H9 (cell line): Measurements from ENCODE around the gene RPGRIP1L. TPM values are rescaled to one million over a fixed set of nuclear protein-coding genes. Genes with fewer than 3 reads are reported as not detected.

Experiments
- DNase-seq: peaks from one replicate; pipeline ENCODE4 v3.0.0-alpha.2; 2017
- H2AFZ ChIP-seq: one replicate; pipeline ENCODE4 v1.6.1; 2013; ENCODE audit warnings: mild to moderate bottlenecking, low read length, control low read depth, moderate library complexity
- H2AK5ac ChIP-seq: 2 replicates; pipeline ENCODE4 v1.6.1; 2013; ENCODE audit warnings: low read length, control low read depth, mixed read lengths; ENCODE audit not compliant: insufficient read length
- H2BK120ac ChIP-seq: one replicate; pipeline ENCODE4 v1.6.1; 2013; ENCODE audit warnings: low read depth, mild to moderate bottlenecking, low read length, control low read depth, inconsistent platforms; ENCODE audit not compliant: poor library complexity, severe bottlenecking
- H2BK12ac ChIP-seq: 2 replicates; pipeline ENCODE4 v1.6.1; 2013; ENCODE audit warnings: low read length, control low read depth, mixed read lengths, low read depth; ENCODE audit not compliant: insufficient read length
- H2BK15ac ChIP-seq: 2 replicates; pipeline ENCODE4 v1.6.1; 2013; ENCODE audit warnings: low read depth, low read length, control low read depth
- H2BK20ac ChIP-seq: one replicate; pipeline ENCODE4 v1.6.1; 2013; ENCODE audit warnings: low read depth, mild to moderate bottlenecking, low read length, control low read depth, inconsistent platforms; ENCODE audit not compliant: poor library complexity, severe bottlenecking
- H2BK5ac ChIP-seq: 2 replicates; pipeline ENCODE4 v1.6.1; 2013; ENCODE audit warnings: low read length, control low read depth, mixed read lengths; ENCODE audit not compliant: insufficient read length
- H3K14ac ChIP-seq: 2 replicates; pipeline ENCODE4 v1.6.1; 2013; ENCODE audit warnings: low read length, control low read depth; ENCODE audit not compliant: insufficient read depth
- H3K18ac ChIP-seq: 2 replicates; pipeline ENCODE4 v1.6.1; 2013; ENCODE audit warnings: low read depth, mild to moderate bottlenecking, mixed read lengths, low read length, control low read depth; ENCODE audit not compliant: insufficient read length
- H3K23ac ChIP-seq: 2 replicates; pipeline ENCODE4 v1.6.1; 2013; ENCODE audit warnings: low read length, control low read depth, mixed read lengths, low read depth; ENCODE audit not compliant: insufficient read length
- H3K23me2 ChIP-seq: 2 replicates; pipeline ENCODE4 v1.6.1; 2013; ENCODE audit warnings: low read depth, mild to moderate bottlenecking, mixed read lengths, low read length, control low read depth; ENCODE audit not compliant: insufficient read length, poor library complexity, severe bottlenecking
- H3K27ac ChIP-seq: 2 replicates; pipeline ENCODE4 v1.5.1; 2013; ENCODE audit warnings: low read length, control low read depth, mixed read lengths, low read depth; ENCODE audit not compliant: insufficient read length
- H3K27me3 ChIP-seq: 2 replicates; pipeline ENCODE4 v1.6.1; 2013; ENCODE audit warnings: low read length, control low read depth, inconsistent platforms; ENCODE audit not compliant: insufficient read depth
- H3K4ac ChIP-seq: 2 replicates; pipeline ENCODE4 v1.6.1; 2013; ENCODE audit warnings: low read depth, mild to moderate bottlenecking, control low read depth, inconsistent platforms, low read length, moderate library complexity
- H3K4me1 ChIP-seq: 2 replicates; pipeline ENCODE4 v1.6.1; 2013; ENCODE audit warnings: low read length, control low read depth, inconsistent platforms; ENCODE audit not compliant: insufficient read depth
- H3K4me2 ChIP-seq: 2 replicates; pipeline ENCODE4 v1.6.1; 2013; ENCODE audit warnings: low read length, control low read depth, mixed read lengths; ENCODE audit not compliant: insufficient read length, insufficient read depth
- H3K56ac ChIP-seq: 2 replicates; pipeline ENCODE4 v1.6.1; 2013; ENCODE audit warnings: low read depth, mild to moderate bottlenecking, mixed read lengths, low read length, control low read depth; ENCODE audit not compliant: insufficient read length
- H3K79me1 ChIP-seq: 2 replicates; pipeline ENCODE4 v1.6.1; 2013; ENCODE audit warnings: low read depth, mild to moderate bottlenecking, moderate library complexity, low read length, control low read depth, inconsistent platforms; ENCODE audit not compliant: insufficient read depth, poor library complexity, severe bottlenecking
- H3K79me2 ChIP-seq: 2 replicates; pipeline ENCODE4 v1.6.1; 2013; ENCODE audit warnings: low read length, control low read depth, inconsistent platforms; ENCODE audit not compliant: insufficient read depth
- H3K9ac ChIP-seq: 2 replicates; pipeline ENCODE4 v1.6.1; 2013; ENCODE audit warnings: low read length, control low read depth, mixed read lengths; ENCODE audit not compliant: insufficient read length; ENCODE audit errors: extremely low read depth
- H3K9me3 ChIP-seq: one replicate; pipeline ENCODE4 v1.6.1; 2013; ENCODE audit warnings: low read depth, low read length, inconsistent platforms; ENCODE audit not compliant: control insufficient read depth
- H3T11ph ChIP-seq: one replicate; pipeline ENCODE4 v1.6.1; 2013; ENCODE audit warnings: mild to moderate bottlenecking, low read length, control low read depth, inconsistent platforms
- H4K20me1 ChIP-seq: one replicate; pipeline ENCODE4 v1.6.1; 2013; ENCODE audit not compliant: control insufficient read depth, insufficient read length, insufficient read depth
- H4K5ac ChIP-seq: 2 replicates; pipeline ENCODE4 v1.6.1; 2013; ENCODE audit warnings: low read depth, mild to moderate bottlenecking, mixed read lengths, low read length, control low read depth; ENCODE audit not compliant: insufficient read length
- H4K8ac ChIP-seq: replicated peaks from 2 replicates; pipeline ENCODE4 v1.6.1; 2013; ENCODE audit warnings: low read length, control low read depth, mixed read lengths, low read depth; ENCODE audit not compliant: insufficient read length
- H4K91ac ChIP-seq: 2 replicates; pipeline ENCODE4 v1.6.1; 2013; ENCODE audit warnings: low read depth, mild to moderate bottlenecking, moderate library complexity, mixed read lengths, low read length, control low read depth; ENCODE audit not compliant: insufficient read length
- H3K27ac Mint-ChIP-seq, 3 experiments: 2 replicates in 2 of 3; 3 replicates in 1 of 3; pipeline ENCODE4 v1.8.0; 2020 to 2021; ENCODE audit warnings: mixed read lengths in 3 of 3, mild to moderate bottlenecking in 1 of 3, moderate library complexity in 1 of 3
- H3K27me3 Mint-ChIP-seq: 2 replicates; pipeline ENCODE4 v1.8.0; 2021; ENCODE audit warnings: low read depth, mild to moderate bottlenecking, moderate library complexity, mixed read lengths
- H3K36me3 Mint-ChIP-seq, 3 experiments: 2 replicates in 2 of 3; 3 replicates in 1 of 3; pipeline ENCODE4 v1.8.0; 2020 to 2021; ENCODE audit warnings: low read depth in 3 of 3, mixed read lengths in 3 of 3; ENCODE audit not compliant: insufficient read depth in 1 of 3
- H3K4me1 Mint-ChIP-seq, 2 experiments: 2 replicates each; pipeline ENCODE4 v1.8.0; 2020; ENCODE audit warnings: mixed read lengths in 2 of 2
- H3K4me3 Mint-ChIP-seq, 2 experiments: 2 replicates in 1 of 2; 3 replicates in 1 of 2; pipeline ENCODE4 v1.8.0; 2020 to 2021; ENCODE audit warnings: mild to moderate bottlenecking in 2 of 2, mixed read lengths in 2 of 2, moderate library complexity in 1 of 2
- H3K9me3 Mint-ChIP-seq, 2 experiments: 2 replicates in 1 of 2; 3 replicates in 1 of 2; pipeline ENCODE4 v1.8.0; 2020; ENCODE audit warnings: mild to moderate bottlenecking in 2 of 2, mixed read lengths in 2 of 2, moderate library complexity in 1 of 2
- CTCF ChIP-seq: fragments of 200-600 bp; sonication (generic); conservative IDR thresholded peaks from 3 replicates; pipeline ENCODE4 v1.8.0; 2021; ENCODE audit warnings: antibody characterized with exemption, mild to moderate bottlenecking
- total RNA-seq: library from RNA; stranded (reverse); gene quantifications from 2 replicates; pipeline ENCODE4 v1.2.1, GENCODE V29; 2021

RPGRIP1L gene
- total RNA-seq, 1 experiment from 2014 or later, result 11.7 TPM

DNA sequence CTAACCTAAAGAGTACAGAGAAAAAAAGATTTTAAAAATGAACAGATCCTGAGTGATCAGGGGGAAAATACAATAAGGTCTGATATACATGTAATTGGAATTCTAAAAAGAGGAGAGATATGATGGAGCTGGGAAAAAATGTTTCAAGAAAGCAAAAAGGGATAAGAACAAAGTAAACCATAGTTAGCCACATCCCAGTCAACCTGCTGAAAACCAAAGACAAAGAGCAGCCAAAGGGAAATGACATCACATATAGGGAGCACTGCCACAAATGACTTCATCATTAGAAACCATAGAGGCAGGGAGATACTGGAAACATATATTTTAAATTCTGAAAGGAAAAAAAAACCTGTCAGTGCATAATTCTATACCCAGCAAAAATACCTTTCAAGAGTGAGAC lies 131.9 kb downstream of the RPGRIP1L start:
- Mint-ChIP-seq H3K36me3 (peaks cover 0 to 21% (median 13%) of the 10 kb centered on the region in 3 experiments; a peak in 5 of 7 replicates), H3K9me3 (peaks cover 14 to 17% of the 10 kb centered on the region in 2 experiments), H3K27me3 (0 out of 2 replicates have a peak, but pooled peaks cover 1% of the 10 kb centered on the region), H3K27ac (no peak overlapping the region), H3K4me3 (no peak overlapping the region), H3K4me1 (no peaks in the 10 kb centered on the region; a peak in 1 of 4 replicates)
- Histone ChIP-seq H2AK5ac (no peak overlapping the region), H3K4ac (no peak overlapping the region), H3K9me3 (no peaks in the 10 kb centered on the region), H3K27me3 (no peaks in the 10 kb centered on the region), H3K56ac (no peak overlapping the region), H3K79me1 (no peaks in the 10 kb centered on the region), H3K23ac (no peak overlapping the region), H2BK120ac (no peak overlapping the region), H3K4me2 (no peak overlapping the region), H4K91ac (no peak overlapping the region), H3K79me2 (no peaks in the 10 kb centered on the region), H2BK5ac (no peak overlapping the region), H2AFZ (no peak overlapping the region), H3K9ac (no peak overlapping the region), H4K20me1 (no peaks in the 10 kb centered on the region), H2BK15ac (no peak overlapping the region), H4K5ac (no peak overlapping the region), H3T11ph (no peak overlapping the region), H2BK20ac (no peak overlapping the region), H3K18ac (no peak overlapping the region), H3K27ac (no peak overlapping the region), H3K4me1 (no peaks in the 10 kb centered on the region; the same call in 1 of the 2 replicates), H4K8ac (no peak overlapping the region), H3K14ac (no peak overlapping the region), H2BK12ac (no peak overlapping the region), H3K23me2 (no peaks in the 10 kb centered on the region)
- TF ChIP-seq CTCF, result no peak
- no peak for DNase-seq
